Lower leg skin (tissue), 3 donors: Measurements from ENCODE around the gene MTCH2.

Experiments used
- CTCF ChIP-seq, 3 donors: fragments of 450-650 bp; IDR thresholded peaks; one replicate each; pipeline ENCODE4 v1.5.1; 2016; ENCODE audit warnings: antibody characterized with exemption in 3 of 3, mild to moderate bottlenecking in 3 of 3, moderate library complexity in 2 of 3
- POLR2A ChIP-seq, 2 donors: fragments of 450-650 bp; IDR thresholded peaks; one replicate each; pipeline ENCODE4 v1.6.1; 2016 to 2017; ENCODE audit warnings: antibody characterized with exemption in 2 of 2, mild to moderate bottlenecking in 1 of 2, moderate library complexity in 1 of 2

- no peak for TF ChIP-seq POLR2A (IDR thresholded peaks at IDR 0.05)
- no peak for TF ChIP-seq CTCF (IDR thresholded peaks at IDR 0.05)
Observed at GRCh38 chr11:47672283-47672730, 29.9 kb upstream of the MTCH2 start.
